ENCODE results near the gene PLSCR4.

PLSCR4 gene

GRCh38 chr3:146160321-146160963, 90.5 kb downstream of the PLSCR4 start:
- FAIRE-seq = no peak

- FAIRE-seq = no peak
Measured at GRCh38 chr3:146159616-146160320, 91.1 kb downstream of the PLSCR4 start.

- no peak for FAIRE-seq
Measured at GRCh38 chr3:146159037-146159436, 91.9 kb downstream of the PLSCR4 start.

GRCh38 chr3:146157325-146158060, 93.4 kb downstream of the PLSCR4 start:
- no peak for FAIRE-seq

- FAIRE-seq = no peak
Measured at GRCh38 chr3:146156666-146157314, 94.1 kb downstream of the PLSCR4 start.

GRCh38 chr3:146156095-146156494, 94.8 kb downstream of the PLSCR4 start:
- no peak for FAIRE-seq

- no peak for FAIRE-seq
Measured at GRCh38 chr3:146154995-146155394, 95.9 kb downstream of the PLSCR4 start.

GRCh38 chr3:146154316-146154715, 96.6 kb downstream of the PLSCR4 start:
- FAIRE-seq = no peak

GRCh38 chr3:146153429-146153828, 97.5 kb downstream of the PLSCR4 start:
- FAIRE-seq = no peak

GRCh38 chr3:146152834-146153233, 98.1 kb downstream of the PLSCR4 start:
- no peak for FAIRE-seq

- FAIRE-seq = no peak
Measured at GRCh38 chr3:146148468-146148931, 102.4 kb downstream of the PLSCR4 start.

GRCh38 chr3:146145642-146146041, 105.3 kb downstream of the PLSCR4 start:
- FAIRE-seq = no peak

- no peak for FAIRE-seq
Measured at GRCh38 chr3:146142757-146143156, 108.1 kb downstream of the PLSCR4 start.

Data from TTC549 (cell line).